Esophagus muscularis mucosa (tissue), 4 donors: ENCODE measurements around the gene AIPL1.

Experiments used
- CTCF ChIP-seq, 3 experiments: fragments of 200-600 bp in 2 of 3; fragments of 450-650 bp in 1 of 3; sonication (generic) in 2 of 3; IDR thresholded peaks; one replicate each; pipeline ENCODE4 v1.5.1; 2017 to 2019; ENCODE audit warnings: antibody characterized with exemption in 3 of 3, mild to moderate bottlenecking in 2 of 3, moderate library complexity in 1 of 3
- EP300 ChIP-seq: sonication (generic); formaldehyde crosslinking; IDR thresholded peaks from one replicate; pipeline ENCODE4 v1.6.1; 2017; ENCODE audit warnings: antibody characterized with exemption
- POLR2A ChIP-seq: fragments of 450-650 bp; IDR thresholded peaks from one replicate; pipeline ENCODE4 v1.6.1; 2017; ENCODE audit warnings: antibody characterized with exemption, moderate library complexity, mild to moderate bottlenecking, low read depth
- POLR2AphosphoS5 ChIP-seq, 2 donors: sonication (generic); formaldehyde crosslinking; IDR thresholded peaks; one replicate each; pipeline ENCODE4 v1.6.1; 2017; ENCODE audit warnings: antibody characterized with exemption in 2 of 2

GRCh38 chr17:6435968-6436367, 1.0 kb upstream of the AIPL1 start:
- TF ChIP-seq POLR2A (no peak), CTCF (IDR thresholded peaks at IDR 0.05) (peak; percentile 70 to 85 (median 75)), POLR2AphosphoS5 (IDR thresholded peaks at IDR 0.05) (peak in 1 of 2 donors; percentile 14), EP300 (no peak)
